Measurements from ENCODE around the gene PCDHA1. TPM values are rescaled to one million over a fixed set of nuclear protein-coding genes. Genes with fewer than 3 reads are reported as not detected.

Gene PCDHA1
- total RNA-seq, 3 donors from 2014 or later (not counting 1 experiment from before 2014, with no cell fraction given), result not detected

- Histone ChIP-seq H3K9me3 (ENCODE audit: control insufficient read depth, insufficient read depth, low read length) (peaks cover 4% of the 10 kb centered on the region), H3K4me1 (ENCODE audit: control insufficient read depth, insufficient read depth, low read length) (no peaks in the 10 kb centered on the region), H3K27ac (ENCODE audit: low read length) (no peak overlapping the region), H3K27me3 (ENCODE audit: control insufficient read depth, insufficient read depth, low read length) (no peaks in the 10 kb centered on the region), H3K36me3 (ENCODE audit: control insufficient read depth, insufficient read depth, low read length) (no peaks in the 10 kb centered on the region), H3K4me3 (ENCODE audit: low read length) (no peak overlapping the region)
- TF ChIP-seq CTCF (IDR thresholded peaks at IDR 0.05), result no peak
- intact Hi-C loops (cut with micrococcal nuclease), result no loop called here
- H3K9me3 Mint-ChIP-seq, result peaks cover 0 to 3% of the 10 kb centered on the region in 2 donors
- H3K27ac Mint-ChIP-seq, result no peak overlapping the region
- whole genome bisulfite sequencing (ENCODE audit: insufficient coverage), result 69% methylated on average over 7 of the region's 7 CpGs
- ATAC-seq, result no peak
- no peaks in the 10 kb centered on the region for H3K36me3 Mint-ChIP-seq
- DNase-seq, result no peak
- no peak overlapping the region for H3K4me3 Mint-ChIP-seq
- no peaks in the 10 kb centered on the region for H3K27me3 Mint-ChIP-seq (ENCODE audit: low read depth in 2 of 2)
- H3K4me1 Mint-ChIP-seq, result no peaks in the 10 kb centered on the region
Measured at GRCh38 chr5:140989254-140990020, 203.5 kb downstream of the PCDHA1 start.

GRCh38 chr5:140992828-140993227 lies 206.9 kb downstream of the PCDHA1 start:
- Histone ChIP-seq H3K4me1 (ENCODE audit: control insufficient read depth, insufficient read depth, low read length) (no peaks in the 10 kb centered on the region), H3K27me3 (ENCODE audit: control insufficient read depth, insufficient read depth, low read length) (no peaks in the 10 kb centered on the region)
- ATAC-seq, result no peak

GRCh38 chr5:140996060-140996459 lies 210.1 kb downstream of the PCDHA1 start:
- no peaks in the 10 kb centered on the region for H3K27me3 Mint-ChIP-seq (ENCODE audit: low read depth in 2 of 2)
- WGBS (ENCODE audit: insufficient coverage), result 83% methylated on average over 1 of the region's 1 CpG
- no peak for ATAC-seq
- H3K27ac ChIP-seq (ENCODE audit: low read length), result no peak overlapping the region
- no peaks in the 10 kb centered on the region for H3K27me3 ChIP-seq (ENCODE audit: control insufficient read depth, insufficient read depth, low read length)
- no peak for DNase-seq
- H3K4me1 ChIP-seq (ENCODE audit: control insufficient read depth, insufficient read depth, low read length), result no peaks in the 10 kb centered on the region
- no peaks in the 10 kb centered on the region for H3K4me1 Mint-ChIP-seq
- H3K27ac Mint-ChIP-seq, result no peak overlapping the region
- H3K4me3 ChIP-seq (ENCODE audit: low read length), result no peak overlapping the region
- no peak overlapping the region for H3K4me3 Mint-ChIP-seq
- H3K36me3 ChIP-seq (ENCODE audit: control insufficient read depth, insufficient read depth, low read length), result no peaks in the 10 kb centered on the region
- no peaks in the 10 kb centered on the region for H3K9me3 ChIP-seq (ENCODE audit: control insufficient read depth, insufficient read depth, low read length)
- intact Hi-C loops (cut with micrococcal nuclease), result no loop called here
- H3K36me3 Mint-ChIP-seq, result no peaks in the 10 kb centered on the region
- no peak for TF ChIP-seq CTCF (IDR thresholded peaks at IDR 0.05)
- H3K9me3 Mint-ChIP-seq, result peaks cover 3 to 5% of the 10 kb centered on the region in 2 donors

More at GRCh38 chr5:140992828-140993227, 206.9 kb downstream of the PCDHA1 start:
- no peak overlapping the region for H3K4me3 ChIP-seq (ENCODE audit: low read length)
- DNase-seq, result no peak
- Mint-ChIP-seq H3K36me3 (no peaks in the 10 kb centered on the region), H3K27me3 (ENCODE audit: low read depth in 2 of 2) (no peaks in the 10 kb centered on the region), H3K9me3 (peaks cover 0 to 5% of the 10 kb centered on the region in 2 donors), H3K27ac (no peak overlapping the region), H3K4me1 (no peaks in the 10 kb centered on the region), H3K4me3 (no peak overlapping the region)
- intact Hi-C loops (cut with micrococcal nuclease), result no loop called here
- no peaks in the 10 kb centered on the region for H3K9me3 ChIP-seq (ENCODE audit: control insufficient read depth, insufficient read depth, low read length)
- no peaks in the 10 kb centered on the region for H3K36me3 ChIP-seq (ENCODE audit: control insufficient read depth, insufficient read depth, low read length)
- no peak overlapping the region for H3K27ac ChIP-seq (ENCODE audit: low read length)
- no peak for TF ChIP-seq CTCF (IDR thresholded peaks at IDR 0.05)
- WGBS (ENCODE audit: insufficient coverage), result 71% methylated on average over 2 of the region's 2 CpGs
